T-helper 2 cell treated with Interferon-gamma antibody and Interleukin-4, amounts not matched to agents 5 μg/mL and 100 μg/mL, for 36 hours (primary cell): ENCODE measurements around the gene AAR2.

Experiments
- DNase-seq: peaks from one replicate; pipeline ENCODE4 v3.0.0; 2021; ENCODE audit warnings: low spot score
- H3K27ac Mint-ChIP-seq: one replicate; pipeline ENCODE4 v1.8.0; 2021; ENCODE audit warnings: mild to moderate bottlenecking, mixed read lengths
- H3K27me3 Mint-ChIP-seq: one replicate; pipeline ENCODE4 v1.8.0; 2021; ENCODE audit warnings: low read depth, mixed read lengths
- H3K36me3 Mint-ChIP-seq: one replicate; pipeline ENCODE4 v1.8.0; 2021; ENCODE audit warnings: low read depth, mixed read lengths
- H3K4me1 Mint-ChIP-seq: one replicate; pipeline ENCODE4 v1.8.0; 2021; ENCODE audit warnings: low read depth, mixed read lengths
- H3K4me3 Mint-ChIP-seq: one replicate; pipeline ENCODE4 v1.8.0; 2022; ENCODE audit warnings: mild to moderate bottlenecking, moderate library complexity, mixed read lengths
- H3K9me3 Mint-ChIP-seq: one replicate; pipeline ENCODE4 v1.8.0; 2021; ENCODE audit warnings: mixed read lengths

Gene AAR2, protein sequence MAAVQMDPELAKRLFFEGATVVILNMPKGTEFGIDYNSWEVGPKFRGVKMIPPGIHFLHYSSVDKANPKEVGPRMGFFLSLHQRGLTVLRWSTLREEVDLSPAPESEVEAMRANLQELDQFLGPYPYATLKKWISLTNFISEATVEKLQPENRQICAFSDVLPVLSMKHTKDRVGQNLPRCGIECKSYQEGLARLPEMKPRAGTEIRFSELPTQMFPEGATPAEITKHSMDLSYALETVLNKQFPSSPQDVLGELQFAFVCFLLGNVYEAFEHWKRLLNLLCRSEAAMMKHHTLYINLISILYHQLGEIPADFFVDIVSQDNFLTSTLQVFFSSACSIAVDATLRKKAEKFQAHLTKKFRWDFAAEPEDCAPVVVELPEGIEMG

DNA sequence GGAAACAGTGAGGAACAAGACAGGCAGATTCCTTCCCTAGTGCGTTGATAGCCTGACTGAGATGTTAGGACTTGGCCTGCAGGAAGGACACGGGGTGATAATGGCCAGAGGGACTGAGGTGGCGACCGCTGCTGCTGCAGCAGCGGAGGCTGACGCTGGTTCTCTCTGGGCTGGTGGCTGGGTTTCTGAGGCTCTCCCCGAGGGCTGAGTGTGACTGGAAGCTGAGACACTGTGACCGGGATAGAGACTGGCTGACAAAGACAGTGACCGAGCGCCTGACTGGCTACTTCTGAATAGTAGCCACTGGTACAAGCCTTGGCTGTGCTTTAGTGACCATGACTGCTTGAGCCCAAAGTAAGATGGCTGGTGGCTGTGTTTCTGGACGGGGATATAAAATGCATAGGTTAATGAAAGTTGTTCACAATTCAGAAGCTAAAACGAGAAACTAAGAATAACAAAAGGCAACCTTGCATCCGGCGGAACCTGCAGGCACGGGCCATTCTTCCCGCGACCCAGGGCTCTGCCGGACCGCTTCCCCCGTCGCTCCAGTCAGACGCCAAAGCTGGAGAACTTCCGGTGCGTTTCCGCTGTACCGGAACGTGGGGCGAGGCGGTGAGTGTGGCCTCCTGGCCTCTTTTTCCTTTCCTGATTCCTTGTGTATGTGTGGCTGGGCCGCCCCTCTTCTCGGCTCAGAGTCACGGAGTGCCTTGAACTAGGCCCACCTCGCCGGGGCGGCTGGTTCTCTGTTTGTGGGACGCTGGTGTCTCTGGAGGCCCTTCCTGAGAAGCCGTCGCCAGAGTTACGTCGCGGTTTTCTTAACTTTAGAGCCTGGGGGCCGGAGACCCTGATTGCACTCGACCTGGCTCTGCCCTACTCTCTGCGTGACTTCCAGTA, at the start of gene AAR2:
AAR2 (plus strand) TSS at position 587 of the 894 bp plus-strand sequence. CDS start 3,391 bp downstream, outside the sequence.
- peaks cover 22% of the 10 kb centered on the region for H3K4me1 Mint-ChIP-seq
- H3K4me3 Mint-ChIP-seq, result peak within 1 kb of the TSS; percentile 84
- DNase-seq, result peak; percentile 75
- peak within 1 kb of the TSS; percentile 92 for H3K27ac Mint-ChIP-seq
- H3K27me3 Mint-ChIP-seq, result no peaks in the 10 kb centered on the region
- no peaks in the 10 kb centered on the region for H3K9me3 Mint-ChIP-seq
- peaks cover 9% of the 10 kb centered on the region for H3K36me3 Mint-ChIP-seq

DNA sequence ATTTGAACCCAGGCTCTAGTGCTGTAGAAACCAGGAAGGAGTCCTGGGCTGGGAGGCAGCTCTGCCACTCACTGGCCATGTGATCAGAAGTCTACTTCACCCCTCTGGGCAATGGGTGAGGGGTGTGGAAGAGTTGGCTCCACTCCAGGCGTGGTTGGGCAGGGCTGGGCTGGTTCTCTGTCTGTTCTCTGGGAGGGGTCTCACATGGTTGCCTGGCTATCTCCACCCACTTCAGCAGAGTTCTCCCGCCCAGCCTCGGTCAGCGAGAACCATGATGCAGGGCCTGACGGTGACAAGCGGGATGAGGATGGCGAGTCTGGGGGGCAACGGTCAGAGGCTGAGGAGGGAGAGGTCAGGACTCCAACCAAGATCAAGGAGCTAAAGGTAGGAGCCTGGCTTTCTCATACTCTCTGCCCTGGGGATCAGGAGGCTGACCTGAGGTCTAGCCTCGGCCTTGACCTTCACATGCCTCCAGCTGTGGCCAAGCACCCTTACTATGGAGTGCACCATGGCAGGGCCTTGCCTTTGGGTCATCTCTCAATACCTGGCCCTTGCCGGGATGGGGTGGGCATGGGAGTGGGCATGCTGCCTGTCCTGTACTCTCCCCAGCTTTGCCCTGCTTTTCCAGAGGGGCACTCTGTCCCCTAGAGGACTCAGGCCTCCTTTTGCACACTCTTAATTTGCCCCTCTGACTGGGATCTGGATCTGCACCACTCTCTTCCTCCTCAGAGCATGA, 42.1 kb upstream of the AAR2 start:
- Mint-ChIP-seq H3K4me1 (no peaks in the 10 kb centered on the region), H3K4me3 (no peak overlapping the region), H3K27ac (no peak overlapping the region), H3K36me3 (no peaks in the 10 kb centered on the region), H3K27me3 (no peaks in the 10 kb centered on the region), H3K9me3 (no peaks in the 10 kb centered on the region)
- DNase-seq, result no peak

DNA sequence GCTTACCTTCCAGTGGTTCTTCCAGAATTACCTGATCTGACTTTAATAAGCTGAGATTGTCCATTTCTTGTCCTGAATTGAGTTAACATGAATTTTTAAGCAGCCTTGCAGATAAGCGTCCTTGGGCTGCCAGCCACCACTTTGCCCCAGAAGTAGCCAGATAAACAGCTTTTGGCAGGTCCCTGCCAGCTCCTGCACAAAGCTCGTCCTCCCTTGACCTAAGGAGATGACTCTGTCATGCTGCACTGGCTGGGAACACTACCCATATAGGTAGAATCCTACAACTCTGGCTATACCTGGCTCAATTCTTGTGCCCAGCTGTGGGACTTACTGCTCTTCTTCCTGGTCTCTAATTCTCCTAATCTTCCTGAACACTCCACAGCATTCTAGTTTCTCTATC, 39.6 kb upstream of the AAR2 start:
- H3K27me3 Mint-ChIP-seq, result no peaks in the 10 kb centered on the region
- no peak for DNase-seq
- H3K27ac Mint-ChIP-seq, result no peak overlapping the region
- no peaks in the 10 kb centered on the region for H3K9me3 Mint-ChIP-seq
- H3K36me3 Mint-ChIP-seq, result no peaks in the 10 kb centered on the region
- no peaks in the 10 kb centered on the region for H3K4me1 Mint-ChIP-seq
- no peak overlapping the region for H3K4me3 Mint-ChIP-seq

DNA sequence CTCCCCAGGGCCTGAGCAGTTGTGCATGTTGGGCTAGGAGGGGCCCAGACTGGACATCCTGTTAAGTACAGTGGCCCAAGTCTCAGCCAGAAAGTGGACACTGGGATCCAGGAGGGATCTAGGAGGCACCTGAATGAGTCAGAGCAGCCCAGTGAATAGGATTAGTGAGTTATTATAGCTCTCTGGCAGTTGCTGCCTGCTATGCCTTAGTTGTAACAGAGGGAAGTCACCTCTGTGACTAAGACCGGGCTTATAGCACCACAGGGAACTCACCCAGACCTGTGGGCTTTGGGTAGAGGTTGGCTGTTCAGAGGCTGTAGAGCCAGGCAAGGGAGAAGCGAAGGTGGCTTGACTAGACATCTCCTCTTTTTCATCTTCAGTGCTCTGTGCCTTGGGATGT, 39.0 kb upstream of the AAR2 start:
- no peak overlapping the region for H3K4me3 Mint-ChIP-seq
- H3K27me3 Mint-ChIP-seq, result no peaks in the 10 kb centered on the region
- H3K9me3 Mint-ChIP-seq, result no peaks in the 10 kb centered on the region
- no peaks in the 10 kb centered on the region for H3K4me1 Mint-ChIP-seq
- no peak for DNase-seq
- H3K36me3 Mint-ChIP-seq, result no peaks in the 10 kb centered on the region
- no peak overlapping the region for H3K27ac Mint-ChIP-seq

DNA sequence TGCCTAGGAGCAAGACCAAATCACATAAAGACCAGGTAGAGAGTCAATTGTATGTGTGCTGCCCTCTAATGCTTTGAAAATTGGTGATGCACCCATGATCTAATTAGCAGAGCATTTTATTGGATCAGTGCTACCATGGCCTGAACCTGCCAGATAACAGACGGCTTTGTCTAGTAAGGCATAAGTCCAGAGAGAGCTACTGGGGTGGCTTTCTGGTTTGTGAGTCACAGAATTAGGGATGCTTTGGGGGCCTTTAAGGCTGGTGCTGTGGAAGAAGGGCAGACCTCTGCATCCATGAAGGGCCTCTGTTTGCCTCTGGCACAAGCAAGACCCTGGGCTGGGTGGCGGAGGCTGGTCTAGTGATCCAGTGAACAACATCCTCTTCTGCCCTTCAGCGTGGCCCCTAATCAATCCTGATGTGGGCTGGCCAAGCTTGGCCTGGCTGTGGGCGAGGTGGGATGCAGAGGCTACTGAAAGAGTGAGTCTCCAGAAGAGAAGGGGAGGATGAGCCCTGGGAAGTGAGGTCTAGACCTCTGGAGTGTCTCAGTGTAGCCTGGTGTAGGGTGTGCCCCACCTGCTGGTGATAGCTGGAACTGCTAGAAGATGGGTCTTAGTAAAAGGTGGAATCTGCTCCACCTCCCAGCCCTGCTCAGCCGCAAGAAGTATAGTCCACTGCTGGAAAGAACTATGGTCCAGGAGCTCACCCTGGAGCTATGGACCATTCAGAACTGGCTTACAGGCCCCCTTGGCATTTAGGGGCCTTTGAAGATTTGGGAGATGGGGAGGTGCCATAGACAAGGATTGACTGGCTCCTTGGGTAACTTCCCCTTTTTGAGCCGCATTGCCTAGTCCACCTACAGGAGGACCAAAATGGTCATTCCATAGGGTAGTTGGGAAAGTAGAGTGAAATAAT, 36.7 kb upstream of the AAR2 start:
- DNase-seq, result peak; percentile 49
- Mint-ChIP-seq H3K27me3 (peaks cover 2% of the 10 kb centered on the region), H3K4me3 (no peak overlapping the region), H3K27ac (no peak overlapping the region), H3K36me3 (no peaks in the 10 kb centered on the region), H3K4me1 (peaks cover 1% of the 10 kb centered on the region), H3K9me3 (no peaks in the 10 kb centered on the region)

DNA sequence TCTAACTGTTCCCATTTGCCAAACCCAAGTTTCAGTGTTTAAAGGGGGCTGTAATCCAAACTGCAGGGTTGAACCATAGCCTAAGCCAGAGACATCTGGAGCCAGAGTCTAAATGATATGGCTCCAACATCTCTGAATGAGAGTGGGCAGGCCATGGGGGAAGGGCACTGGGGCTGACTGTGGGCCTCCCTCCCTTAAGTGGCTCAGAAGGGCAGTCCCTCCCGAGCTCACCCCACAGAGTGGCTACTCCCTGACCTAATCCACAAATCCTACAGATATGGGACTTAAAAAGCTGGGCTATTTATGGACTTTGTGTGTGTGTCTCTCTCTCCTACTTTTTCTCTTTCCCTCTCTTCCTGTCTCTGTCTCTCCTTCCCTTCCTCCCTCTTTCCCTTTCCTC, 35.8 kb upstream of the AAR2 start:
- no peaks in the 10 kb centered on the region for H3K36me3 Mint-ChIP-seq
- peaks cover 2% of the 10 kb centered on the region for H3K27me3 Mint-ChIP-seq
- no peaks in the 10 kb centered on the region for H3K9me3 Mint-ChIP-seq
- peaks cover 1% of the 10 kb centered on the region for H3K4me1 Mint-ChIP-seq
- H3K27ac Mint-ChIP-seq, result no peak overlapping the region
- no peak for DNase-seq
- H3K4me3 Mint-ChIP-seq, result no peak overlapping the region

DNA sequence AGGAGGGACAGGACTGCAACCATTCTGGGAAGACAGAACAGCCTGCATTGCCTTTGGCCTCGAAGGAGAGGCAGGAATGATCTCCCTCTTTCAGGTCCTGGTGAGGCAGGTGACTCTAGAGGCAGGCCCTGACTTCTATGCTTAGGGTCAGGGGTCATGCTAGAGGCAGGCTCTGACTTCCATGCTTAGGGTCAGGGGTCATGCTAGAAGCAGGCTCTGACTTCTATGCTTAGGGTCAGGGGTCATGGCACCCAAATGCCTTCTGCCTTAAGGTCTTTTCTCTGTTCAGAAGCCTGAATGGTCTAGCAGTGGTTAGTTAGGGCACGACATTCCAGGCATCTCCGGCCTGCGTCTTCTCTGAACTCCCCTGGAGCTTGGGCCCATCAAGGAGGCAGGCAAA, 35.1 kb upstream of the AAR2 start:
- no peaks in the 10 kb centered on the region for H3K36me3 Mint-ChIP-seq
- no peaks in the 10 kb centered on the region for H3K9me3 Mint-ChIP-seq
- H3K4me1 Mint-ChIP-seq, result peaks cover 1% of the 10 kb centered on the region
- DNase-seq, result no peak
- H3K4me3 Mint-ChIP-seq, result no peak overlapping the region
- H3K27ac Mint-ChIP-seq, result no peak overlapping the region
- H3K27me3 Mint-ChIP-seq, result peaks cover 2% of the 10 kb centered on the region

DNA sequence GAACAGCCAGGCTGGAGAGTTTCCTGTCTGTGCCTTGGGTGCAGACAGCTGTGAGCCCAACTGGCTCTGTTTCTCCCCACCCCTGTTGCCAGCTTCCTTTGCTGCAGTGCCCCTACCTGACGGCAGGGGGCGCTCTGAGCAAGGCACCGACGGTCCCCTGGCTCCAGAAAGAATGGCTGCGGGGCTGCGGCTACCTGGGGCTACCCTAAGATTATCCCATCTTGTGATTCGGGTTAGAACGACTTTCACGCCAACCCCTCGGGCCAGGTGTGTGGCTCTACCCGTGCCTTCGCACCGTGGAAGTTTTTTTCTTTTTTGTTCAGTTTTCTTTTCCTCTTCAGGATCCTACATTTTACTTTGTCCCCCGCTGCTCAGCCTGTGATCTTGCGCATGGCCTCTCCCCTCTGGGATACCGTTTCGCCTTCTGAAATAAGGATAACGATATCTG, 33.4 kb upstream of the AAR2 start:
- peak; percentile 64 for DNase-seq
- Mint-ChIP-seq H3K27ac (no peak overlapping the region), H3K4me1 (peaks cover 1% of the 10 kb centered on the region), H3K4me3 (no peak overlapping the region), H3K27me3 (peaks cover 2% of the 10 kb centered on the region), H3K9me3 (no peaks in the 10 kb centered on the region), H3K36me3 (no peaks in the 10 kb centered on the region)

DNA sequence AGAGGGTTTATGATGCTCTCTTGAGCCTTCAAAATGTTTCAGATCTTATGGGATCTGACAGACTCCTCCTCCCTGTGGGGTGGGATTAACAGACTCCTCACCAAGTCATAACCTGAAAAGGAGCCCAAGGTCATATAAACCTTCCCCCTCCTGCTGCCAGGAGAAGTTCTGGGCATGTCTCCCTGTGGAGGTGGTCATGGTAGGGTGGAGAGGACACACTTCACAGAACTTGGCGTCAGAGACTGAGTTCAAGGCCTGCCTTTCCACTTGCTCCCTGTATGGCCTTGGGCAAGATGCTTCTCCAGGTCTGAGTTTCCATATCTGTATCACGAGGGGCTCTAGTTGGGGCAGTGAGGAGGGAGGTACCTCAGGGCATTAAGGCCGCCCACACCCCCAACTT, 32.4 kb upstream of the AAR2 start:
- no peak overlapping the region for H3K4me3 Mint-ChIP-seq
- H3K9me3 Mint-ChIP-seq, result no peaks in the 10 kb centered on the region
- H3K36me3 Mint-ChIP-seq, result no peaks in the 10 kb centered on the region
- peaks cover 2% of the 10 kb centered on the region for H3K27me3 Mint-ChIP-seq
- H3K27ac Mint-ChIP-seq, result no peak overlapping the region
- peaks cover 1% of the 10 kb centered on the region for H3K4me1 Mint-ChIP-seq
- DNase-seq, result no peak

DNA sequence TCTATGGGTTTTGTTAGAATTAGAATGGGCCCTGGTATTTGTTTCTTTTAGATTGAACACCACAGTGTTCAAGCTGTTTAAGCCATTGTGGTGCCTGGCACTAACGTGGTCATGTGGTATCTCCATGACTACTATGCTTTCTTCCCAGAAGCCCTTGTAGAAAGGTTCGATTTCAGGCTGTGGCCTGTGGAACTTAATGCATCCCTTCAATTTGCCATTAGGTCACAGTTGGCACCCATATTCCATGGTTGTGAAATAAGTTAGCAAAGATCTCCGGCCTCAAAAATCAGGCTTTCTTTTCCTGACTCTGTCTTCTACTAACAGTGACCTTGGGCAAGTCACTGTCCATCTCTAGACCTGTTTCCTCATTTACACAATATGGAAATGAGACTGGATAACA, 31.3 kb upstream of the AAR2 start:
- no peak overlapping the region for H3K4me3 Mint-ChIP-seq
- H3K27me3 Mint-ChIP-seq, result peaks cover 2% of the 10 kb centered on the region
- no peak overlapping the region for H3K27ac Mint-ChIP-seq
- peaks cover 1% of the 10 kb centered on the region for H3K4me1 Mint-ChIP-seq
- no peaks in the 10 kb centered on the region for H3K9me3 Mint-ChIP-seq
- no peaks in the 10 kb centered on the region for H3K36me3 Mint-ChIP-seq
- no peak for DNase-seq

DNA sequence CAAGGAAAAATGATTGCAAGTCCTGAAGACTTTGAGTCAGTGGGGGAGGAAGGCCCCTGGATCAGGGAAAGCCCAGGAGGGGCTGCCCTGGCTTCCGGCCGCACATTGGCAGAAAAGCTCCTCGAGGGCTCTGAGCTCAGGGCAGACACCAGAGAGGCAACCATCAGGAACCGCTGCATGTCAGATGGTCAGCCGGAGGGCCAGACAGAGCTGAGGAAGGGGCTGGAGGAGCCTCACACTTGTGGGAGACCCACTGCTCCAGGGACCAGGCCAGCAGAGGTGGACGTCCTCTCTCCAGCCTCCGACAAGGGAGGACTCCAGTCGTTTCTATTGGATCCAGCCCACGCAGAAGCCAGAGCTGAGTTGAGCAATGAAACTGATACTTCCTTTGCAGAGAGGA, 30.2 kb upstream of the AAR2 start:
- peaks cover 2% of the 10 kb centered on the region for H3K27me3 Mint-ChIP-seq
- no peak for DNase-seq
- H3K27ac Mint-ChIP-seq, result no peak overlapping the region
- no peak overlapping the region for H3K4me3 Mint-ChIP-seq
- H3K9me3 Mint-ChIP-seq, result no peaks in the 10 kb centered on the region
- H3K4me1 Mint-ChIP-seq, result peaks cover 1% of the 10 kb centered on the region
- H3K36me3 Mint-ChIP-seq, result no peaks in the 10 kb centered on the region

DNA sequence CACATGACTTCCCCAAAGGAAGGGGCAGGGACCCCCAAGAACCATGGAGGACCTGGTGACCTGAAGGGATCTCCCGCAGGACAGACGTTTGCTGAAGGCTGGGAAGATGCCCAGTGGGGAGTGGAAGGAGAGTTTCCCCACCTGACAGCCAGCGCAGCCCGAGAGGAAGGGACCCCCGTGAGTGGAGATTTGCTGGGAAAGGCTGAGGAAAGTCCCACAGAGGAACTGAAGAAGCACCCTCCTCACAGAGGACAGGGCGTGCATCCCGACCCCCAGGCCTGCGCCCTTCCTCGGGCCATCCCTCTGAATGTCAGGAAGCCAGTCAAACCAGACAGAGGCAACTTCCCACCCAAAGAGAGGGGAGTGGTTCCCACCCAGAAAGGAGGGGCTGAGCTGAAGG, 29.6 kb upstream of the AAR2 start:
- no peak for DNase-seq
- Mint-ChIP-seq H3K9me3 (no peaks in the 10 kb centered on the region), H3K27me3 (peaks cover 2% of the 10 kb centered on the region), H3K4me1 (peaks cover 1% of the 10 kb centered on the region), H3K4me3 (no peak overlapping the region), H3K27ac (no peak overlapping the region), H3K36me3 (no peaks in the 10 kb centered on the region)

DNA sequence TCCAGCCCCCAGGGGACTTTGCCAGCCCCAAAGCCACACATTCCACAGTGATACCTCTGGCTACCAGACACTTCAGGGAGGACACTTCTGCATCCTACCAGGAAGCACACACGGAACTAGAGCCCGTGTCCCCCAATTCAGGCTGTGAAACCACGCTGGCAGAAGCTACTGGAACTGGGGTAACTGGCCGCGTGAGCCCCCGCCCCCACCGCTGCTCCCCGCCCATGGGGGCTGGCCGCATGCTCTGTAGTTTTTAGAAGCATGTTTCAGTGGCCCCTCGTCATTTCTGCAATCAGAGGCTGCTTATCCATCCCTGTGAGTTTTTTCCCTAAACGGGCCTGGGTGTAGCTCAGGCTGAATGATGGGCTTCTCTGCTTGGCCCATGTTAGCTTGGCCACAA, 28.7 kb upstream of the AAR2 start:
- Mint-ChIP-seq H3K27me3 (peaks cover 2% of the 10 kb centered on the region), H3K36me3 (no peaks in the 10 kb centered on the region), H3K9me3 (no peaks in the 10 kb centered on the region), H3K27ac (no peak overlapping the region), H3K4me3 (no peak overlapping the region), H3K4me1 (peaks cover 1% of the 10 kb centered on the region)
- no peak for DNase-seq
